Activated CD4-positive, CD25-positive, alpha-beta regulatory T cell (primary cell): Measurements from ENCODE around the gene PDE11A.

Experiments
- DNase-seq, 4 experiments: peaks; one replicate each; lab custom pipeline; 2025; lab: John Stamatoyannopoulos, UW

PDE11A gene

DNA sequence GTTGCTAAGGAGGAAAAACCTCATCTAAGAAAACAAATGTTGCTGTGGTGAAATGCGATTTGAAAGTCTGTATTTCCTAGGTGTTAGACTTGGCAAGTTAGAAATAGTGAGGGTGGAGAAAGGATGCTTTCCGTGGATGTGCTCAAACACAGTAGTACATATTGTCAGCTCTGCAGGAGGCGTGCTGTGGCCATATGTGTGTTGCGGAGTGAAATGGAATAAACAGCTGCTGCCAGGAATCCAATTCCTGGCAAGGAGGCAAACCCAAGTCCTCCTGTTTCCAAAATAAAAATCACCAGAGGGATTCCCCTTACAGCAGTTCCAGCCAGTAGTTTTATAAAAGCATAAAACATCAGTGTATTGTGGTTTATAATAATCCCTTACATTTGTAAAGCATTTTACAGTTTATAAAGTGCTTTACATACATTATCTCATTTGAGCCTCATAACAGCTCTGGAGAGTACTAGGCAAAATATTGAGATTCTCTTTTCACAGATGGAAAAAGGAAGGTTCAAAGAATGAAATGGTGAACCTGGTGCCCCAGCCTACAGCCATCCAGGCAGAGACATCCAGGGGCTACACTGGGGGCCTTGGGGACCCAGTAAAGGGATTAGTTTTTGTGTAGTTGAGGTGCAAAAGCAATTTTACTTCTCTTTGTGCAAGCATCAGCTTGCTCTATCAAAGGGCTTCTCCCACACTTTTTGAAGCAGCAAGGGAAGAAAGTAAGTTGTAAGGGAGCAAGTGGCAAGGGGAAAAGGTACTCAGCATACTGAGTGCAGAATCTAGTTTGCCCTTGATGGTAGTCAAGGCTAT lies 474.0 kb downstream of the PDE11A start:
- no peak for DNase-seq

DNA sequence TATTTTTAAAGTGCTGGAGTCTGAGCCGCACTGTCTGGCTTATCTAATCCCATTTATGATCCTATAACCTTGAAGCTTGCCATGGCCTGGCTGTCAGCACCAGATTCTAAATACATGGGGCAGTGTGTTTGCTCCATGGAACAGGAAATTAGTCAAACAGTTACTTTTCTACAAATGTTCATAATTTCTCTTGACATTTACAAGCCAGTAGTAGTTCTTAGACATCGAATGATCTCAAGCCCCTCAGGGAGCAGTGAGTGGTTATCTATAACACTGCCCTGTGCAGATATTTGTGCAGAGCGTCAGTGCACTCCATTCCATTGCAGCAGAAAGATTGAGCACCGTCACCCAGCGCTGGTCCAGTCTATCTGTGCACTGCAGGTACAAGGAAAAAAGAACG lies 474.8 kb downstream of the PDE11A start:
- no peak for DNase-seq

DNA sequence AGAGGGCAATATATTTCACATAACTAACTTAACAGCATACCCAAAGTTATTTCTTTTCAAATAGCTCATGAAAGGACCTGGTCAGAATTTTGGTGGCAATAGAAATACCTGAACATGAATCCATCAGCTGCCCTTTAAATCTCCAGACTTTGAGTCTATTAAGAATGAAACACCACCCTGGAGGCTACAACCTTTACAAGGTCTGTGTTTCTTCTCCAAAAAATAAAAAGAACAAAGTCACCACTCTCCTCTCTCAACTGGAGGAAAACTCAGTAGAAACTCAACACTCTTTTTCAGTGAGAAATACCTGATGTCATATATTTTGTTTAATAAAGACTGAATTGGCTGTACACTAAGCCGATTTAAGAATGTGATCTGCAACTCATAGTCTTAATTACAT lies 475.7 kb downstream of the PDE11A start:
- no peak for DNase-seq

DNA sequence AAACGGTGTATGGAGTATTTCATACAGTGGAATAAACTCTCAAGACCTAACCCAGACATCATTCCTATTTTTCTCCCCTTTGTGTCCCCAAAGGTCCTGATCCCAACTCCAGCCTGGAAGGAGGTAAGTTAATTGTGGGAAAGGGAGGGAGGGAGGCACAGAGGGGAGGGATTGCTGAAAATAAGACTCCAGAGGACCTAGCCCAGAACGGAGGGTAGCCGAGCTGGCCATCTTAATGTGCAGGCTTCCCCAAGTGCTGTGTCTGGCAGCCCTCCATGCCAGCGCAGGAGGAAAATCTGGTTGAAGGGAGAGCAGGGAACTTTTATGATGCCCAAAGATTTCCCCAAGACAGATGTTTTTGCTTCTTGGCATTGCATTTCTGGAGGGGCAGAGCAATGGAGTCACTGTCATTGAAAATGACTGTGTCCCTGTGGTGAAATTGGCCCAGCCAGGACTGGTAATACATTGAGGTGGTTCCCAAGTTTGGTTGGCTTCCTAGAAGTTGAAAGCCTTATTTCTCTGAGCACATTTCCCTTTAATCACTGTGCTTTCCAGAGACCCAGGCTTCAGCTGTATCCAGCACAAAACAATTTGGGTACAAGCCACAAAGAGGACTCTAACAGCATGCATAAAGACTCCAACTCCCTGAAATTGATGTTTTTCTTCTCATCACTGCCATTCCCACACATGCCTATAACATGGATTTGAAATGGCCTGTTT lies 477.3 kb downstream of the PDE11A start:
- DNase-seq = no peak

DNA sequence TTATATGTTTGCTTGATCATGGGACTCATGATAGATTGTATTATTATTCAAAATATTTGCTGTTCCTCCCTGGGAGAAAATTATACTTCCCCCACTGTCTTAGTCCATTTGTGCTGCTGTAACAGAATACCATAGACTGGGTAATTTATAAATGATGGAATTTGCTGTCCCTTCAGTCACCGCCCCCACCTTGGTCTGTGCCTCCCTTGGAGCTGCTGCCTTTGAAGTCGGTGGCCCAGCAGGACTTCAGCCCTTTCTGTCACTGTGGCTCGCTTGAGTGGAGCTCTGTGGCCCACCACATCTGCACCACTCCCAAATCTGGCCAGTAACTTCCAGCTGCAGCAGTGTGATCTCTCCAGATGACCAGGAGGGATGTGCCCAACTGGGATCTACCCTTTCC lies 479.2 kb downstream of the PDE11A start:
- DNase-seq = no peak

DNA sequence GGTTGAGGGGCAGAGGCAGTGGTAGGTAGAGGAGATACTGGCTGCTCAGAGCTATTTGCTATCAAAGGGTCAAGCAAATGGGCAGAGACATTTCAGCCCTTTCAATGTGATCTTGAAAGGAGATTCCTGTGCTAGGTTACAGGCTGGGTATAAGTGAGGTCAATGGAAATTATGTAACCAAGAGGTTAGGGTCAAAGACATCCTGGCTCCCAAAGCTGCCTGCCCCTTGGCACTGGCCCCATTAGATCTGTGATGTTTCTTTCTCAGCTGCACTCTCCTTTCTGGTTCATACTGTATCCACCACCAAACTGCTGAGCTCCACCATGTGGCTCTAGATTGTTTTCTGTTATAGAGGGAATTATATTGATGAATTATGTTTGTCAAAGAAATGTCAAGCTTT lies 479.6 kb downstream of the PDE11A start:
- DNase-seq = no peak

DNA sequence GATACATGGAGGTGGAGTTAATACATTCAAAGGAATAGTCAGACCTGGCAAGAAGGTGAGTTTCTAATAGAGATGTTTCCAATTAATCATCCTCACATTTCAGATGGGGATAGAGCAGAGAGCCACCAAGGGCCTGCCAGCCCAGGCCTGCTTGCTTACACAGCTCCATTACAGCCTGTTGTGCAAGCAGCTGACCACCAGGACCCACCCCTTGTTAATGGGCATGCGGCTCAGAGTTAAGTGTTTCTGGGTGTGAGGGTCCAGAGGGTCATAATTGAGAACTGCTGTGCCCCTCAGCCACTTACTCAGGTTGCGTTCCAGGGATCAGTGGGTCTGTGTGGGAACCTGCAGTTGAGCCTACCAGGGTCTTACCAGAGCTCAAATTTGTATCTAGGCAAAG lies 480.2 kb downstream of the PDE11A start:
- DNase-seq = no peak

DNA sequence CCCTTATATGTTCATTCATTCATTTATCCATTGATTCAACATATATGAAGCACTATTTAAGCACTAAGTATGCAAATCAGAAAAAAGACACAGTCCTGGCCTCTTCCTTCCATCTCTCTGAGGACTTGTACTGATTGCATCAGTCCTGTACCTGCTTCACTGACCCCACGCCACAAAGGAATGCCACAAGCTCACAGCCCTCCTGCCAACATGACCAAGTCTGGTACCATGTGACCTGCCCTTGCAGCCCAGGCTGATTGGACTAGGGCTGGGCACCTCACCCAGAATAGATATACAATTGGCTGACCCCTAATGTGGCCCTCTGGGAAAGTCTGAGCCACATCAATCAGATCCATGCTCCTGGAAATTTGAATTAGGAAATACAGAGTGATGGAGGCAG lies 483.4 kb downstream of the PDE11A start:
- DNase-seq = no peak

DNA sequence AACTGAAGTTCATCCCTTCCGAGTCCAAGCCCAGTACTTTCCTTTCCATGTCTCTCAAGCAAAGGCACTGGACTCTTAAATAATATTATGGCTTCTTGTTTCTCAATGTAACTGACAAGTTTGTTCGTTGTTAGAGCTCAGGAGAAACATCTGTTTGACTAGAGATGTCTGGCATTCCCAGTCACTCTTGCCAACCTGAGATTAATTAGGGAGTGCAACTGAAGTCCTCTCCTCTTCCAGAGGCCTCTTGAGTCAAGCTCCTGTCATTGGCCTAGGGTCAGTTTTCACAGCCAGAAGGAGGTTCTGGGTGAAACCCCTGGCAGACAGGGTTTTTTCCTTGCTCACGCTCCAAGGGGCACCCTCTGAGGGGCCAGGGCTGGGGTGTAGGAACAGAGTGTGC lies 483.9 kb downstream of the PDE11A start:
- no peak for DNase-seq

DNA sequence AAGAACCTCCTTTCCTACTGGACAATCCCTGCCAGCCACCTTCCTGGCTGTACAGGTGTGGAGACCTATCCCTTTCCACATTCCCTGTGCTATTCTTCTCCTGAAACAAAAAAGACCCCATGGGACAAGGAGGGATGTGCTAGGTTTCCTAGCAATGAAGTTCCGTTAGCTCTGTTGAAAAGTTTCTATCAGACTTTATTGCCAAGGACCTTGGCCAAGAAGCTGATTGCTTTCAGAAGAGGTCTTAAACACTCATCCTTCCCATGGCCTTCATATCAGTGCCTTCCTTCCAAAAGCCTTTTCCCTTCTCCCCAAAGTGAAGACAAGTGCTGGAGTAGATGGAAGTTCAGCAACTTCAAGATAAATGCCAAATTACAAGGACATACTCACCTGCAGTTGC lies 485.2 kb downstream of the PDE11A start:
- DNase-seq = no peak

DNA sequence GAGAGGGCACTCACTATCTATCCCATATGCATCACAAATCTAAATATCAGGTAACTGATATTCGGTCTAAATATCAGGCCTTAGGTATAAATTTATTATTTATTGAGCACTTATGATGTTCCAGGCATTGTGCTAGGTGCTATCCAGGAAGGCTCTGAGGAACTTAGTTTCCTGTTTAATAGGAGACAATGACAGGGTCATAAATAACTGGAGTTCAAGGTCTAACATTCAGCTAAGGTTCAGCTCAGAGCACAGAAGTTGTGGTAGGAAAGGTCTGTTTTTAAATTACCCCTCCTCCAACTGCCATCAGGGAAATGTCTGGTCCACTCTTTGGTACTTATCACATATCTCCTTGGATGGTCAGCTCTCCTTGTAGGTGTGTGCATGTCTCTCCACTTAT lies 486.4 kb downstream of the PDE11A start:
- DNase-seq = no peak

DNA sequence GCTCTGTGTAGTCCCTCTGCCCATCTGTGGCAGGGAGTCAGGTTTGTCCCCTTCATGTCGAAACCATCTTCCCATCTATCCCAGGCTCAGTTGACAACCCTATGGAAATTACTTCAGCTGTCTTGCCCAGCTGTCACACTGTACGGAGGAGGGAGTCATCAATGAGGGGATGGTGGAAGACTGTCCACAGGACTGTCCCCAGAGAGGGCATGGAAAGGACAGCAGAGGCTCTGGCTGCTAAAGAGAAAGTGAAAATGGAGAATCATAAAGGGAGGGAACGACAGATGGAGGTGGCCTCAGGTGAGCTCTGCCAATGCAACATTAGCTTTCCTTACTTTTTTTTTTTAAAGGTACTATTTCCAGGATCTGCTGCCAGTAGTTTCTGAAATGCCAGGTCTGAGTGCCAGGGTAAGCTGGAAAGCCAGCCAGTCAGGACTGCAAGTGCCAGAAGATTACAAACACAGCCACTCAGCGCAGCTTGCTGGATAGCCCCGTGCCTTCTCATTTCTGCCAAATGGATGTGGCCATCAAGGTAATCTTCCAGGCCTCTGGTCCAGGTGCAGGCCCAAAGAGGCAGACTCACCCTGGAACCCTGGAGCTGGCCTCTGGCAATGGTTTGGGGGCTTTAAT lies 487.2 kb downstream of the PDE11A start:
- DNase-seq = no peak

DNA sequence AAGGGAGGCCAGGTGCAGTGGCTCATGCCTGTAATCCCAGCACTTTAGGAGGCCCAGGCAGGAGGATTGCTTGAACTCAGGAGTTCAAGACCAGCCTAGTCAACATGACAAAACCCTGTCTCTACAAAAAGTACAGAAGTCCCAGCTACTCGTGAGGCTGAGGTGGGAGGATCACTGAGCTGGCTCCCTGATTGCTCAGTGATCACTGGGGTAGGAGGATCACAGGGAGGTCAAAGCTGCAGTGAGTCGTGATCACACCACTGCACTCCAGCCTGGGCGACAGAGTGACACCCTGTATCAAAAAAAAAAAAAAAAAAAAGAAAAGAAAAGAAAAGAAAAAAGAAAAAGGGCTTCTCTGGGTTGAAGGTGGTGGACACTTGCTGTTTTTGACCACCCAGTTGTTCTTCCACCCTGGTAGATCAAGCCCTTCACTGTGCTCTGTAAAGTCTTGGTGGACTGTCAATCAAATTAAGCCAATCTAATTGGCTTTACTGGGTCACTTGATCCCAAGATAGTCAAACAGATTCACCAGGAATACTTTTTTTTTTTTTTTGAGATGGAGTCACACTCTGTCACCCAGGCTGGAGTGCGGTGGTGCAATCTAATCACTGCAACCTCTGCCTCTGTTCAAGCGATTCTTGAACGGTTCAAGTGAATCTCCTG lies 488.4 kb downstream of the PDE11A start:
- DNase-seq = no peak

DNA sequence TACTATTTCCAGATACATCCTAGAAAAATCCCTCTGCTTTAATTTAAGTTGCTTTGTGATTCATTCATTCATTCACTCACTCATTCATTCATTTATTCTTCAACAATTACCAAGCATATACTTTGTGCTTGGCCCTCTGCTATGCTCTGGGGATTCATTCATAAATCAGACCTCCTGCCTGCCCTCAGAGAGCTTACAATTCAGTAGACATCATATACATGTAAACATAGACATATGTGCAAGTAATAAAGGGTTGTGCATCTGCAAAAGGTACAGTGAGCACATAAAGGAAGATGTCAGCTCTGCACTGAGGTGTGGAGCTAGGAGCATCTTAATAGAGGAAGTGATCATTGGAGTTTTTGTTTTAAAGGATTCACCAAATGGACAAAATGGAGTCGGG lies 490.6 kb downstream of the PDE11A start:
- no peak for DNase-seq

DNA sequence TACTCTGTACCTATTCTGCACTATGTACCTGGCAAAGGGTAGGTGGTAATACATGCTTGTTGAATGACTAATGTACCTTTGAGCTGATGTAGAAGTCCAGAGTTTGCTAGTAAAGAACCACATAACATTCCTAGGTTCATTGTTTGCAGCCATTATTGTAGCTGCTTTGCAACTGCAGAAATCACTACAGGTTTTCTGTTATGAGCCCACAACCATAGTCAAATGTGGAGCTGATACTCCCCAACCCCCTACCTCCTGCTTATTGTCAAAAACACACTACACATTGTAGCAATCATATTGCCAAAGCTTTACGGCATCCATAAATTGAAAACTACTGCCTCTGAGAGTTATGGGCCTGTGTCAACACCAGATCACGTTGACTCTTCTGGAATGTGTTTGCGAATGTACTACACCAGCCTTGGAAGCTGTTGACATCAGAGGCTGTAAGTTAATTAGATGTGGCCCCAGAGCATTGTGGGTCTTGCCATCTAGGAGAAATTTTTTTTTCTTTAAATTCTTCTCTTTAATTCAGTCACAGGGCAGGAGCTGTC lies 493.0 kb downstream of the PDE11A start:
- no peak for DNase-seq

DNA sequence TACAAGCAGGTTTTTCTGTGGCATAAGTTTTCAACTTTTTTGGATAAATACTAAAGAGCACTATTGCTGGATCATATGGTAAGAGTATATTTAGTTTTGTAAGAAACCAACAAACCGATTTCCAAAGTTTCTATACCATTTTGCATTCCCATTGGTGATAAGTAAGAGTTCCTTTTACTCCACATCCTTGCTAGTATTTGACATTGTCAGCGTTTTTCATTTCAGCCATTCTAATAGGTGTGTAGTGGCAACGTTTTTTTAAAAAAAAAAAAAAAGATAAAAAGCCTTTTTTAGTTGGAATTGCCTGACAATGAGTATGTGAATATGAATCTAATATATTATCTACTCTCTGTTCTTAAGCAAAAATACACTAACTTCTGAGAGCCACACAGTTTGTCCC lies 494.1 kb downstream of the PDE11A start:
- no peak for DNase-seq

DNA sequence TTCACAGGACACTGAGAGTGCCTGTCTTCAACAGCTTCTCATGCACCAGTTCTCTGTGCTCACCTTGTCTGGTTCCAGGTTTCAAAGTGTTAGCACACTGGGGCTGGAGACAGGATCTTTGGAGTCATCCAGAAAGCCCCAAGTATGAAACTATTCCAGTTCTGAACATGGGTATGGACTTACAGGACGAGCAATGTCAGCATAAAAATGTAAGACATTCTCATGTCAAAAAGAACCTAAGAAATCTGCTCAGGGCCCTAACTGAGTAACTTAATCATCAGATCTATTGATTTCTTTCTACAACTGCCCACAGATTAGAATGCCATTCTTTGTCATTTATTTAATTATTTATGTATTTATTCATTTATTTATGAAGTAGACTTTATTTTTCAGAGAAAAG lies 495.5 kb downstream of the PDE11A start:
- DNase-seq = no peak

DNA sequence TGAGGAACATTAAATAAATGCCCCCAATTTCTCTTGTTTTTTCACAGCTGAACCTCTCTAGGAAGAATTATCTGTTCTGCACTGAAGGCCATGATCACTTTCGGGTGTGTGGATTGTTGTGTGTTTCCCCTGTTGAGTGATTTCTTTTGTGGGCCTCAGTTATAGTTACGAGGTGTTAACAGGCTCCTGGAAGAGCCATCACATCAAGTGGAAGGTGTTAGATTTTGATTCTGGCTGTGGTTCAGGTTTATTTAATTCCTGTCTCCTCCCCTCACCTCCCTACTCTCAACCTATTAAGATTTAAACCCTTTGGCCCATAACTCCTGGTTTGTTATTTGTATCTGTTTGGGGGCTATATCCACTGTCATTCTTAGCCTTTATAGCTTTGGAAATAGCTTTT lies 497.2 kb downstream of the PDE11A start:
- DNase-seq = no peak

DNA sequence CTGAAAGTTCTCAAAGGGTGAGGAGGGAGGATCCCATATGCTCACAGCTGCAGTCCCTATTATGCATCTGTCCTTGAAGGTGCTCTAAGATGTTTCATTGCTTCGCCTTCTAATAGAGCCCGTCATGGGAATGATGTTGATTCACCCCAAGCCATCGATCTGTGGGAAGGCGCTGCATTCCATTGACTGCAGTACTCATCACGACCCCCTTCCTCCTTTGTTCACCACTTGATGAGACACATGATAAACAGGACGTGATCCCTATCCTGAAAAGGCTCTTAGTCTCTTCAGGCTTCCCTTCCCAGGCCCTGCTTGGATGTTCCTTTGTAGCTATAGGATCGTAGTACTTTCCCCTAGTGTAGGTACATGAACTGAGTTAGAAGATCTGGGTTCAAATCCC lies 498.2 kb downstream of the PDE11A start:
- DNase-seq = no peak
